NCI-H526 treated with DMSO at 0.1 percent for 48 hours (cell line): Measurements from ENCODE around the gene CNTNAP4.

Experiments
- DNase-seq: peaks from one replicate; lab custom pipeline; 2025; lab: John Stamatoyannopoulos, UW

Gene CNTNAP4

DNA sequence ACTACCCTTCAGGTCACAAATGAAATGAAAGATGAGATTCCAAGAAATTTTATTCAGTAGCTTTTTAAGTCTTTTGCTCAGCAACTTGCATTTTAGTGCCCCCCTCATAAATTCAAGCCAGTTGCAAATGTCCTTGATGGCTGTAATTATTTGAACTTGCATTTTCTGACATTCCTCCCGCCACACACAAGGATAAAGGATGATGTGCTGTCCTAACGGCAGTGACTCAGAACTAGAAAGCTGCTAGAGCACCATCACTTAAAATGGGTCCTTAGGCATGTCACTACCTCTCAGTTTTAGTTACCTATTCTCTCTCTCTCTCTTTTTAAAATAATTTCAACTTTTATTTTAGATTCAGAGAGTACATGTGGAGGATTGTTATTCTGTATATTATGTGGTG lies 306.7 kb downstream of the CNTNAP4 start:
- DNase-seq: no peak

DNA sequence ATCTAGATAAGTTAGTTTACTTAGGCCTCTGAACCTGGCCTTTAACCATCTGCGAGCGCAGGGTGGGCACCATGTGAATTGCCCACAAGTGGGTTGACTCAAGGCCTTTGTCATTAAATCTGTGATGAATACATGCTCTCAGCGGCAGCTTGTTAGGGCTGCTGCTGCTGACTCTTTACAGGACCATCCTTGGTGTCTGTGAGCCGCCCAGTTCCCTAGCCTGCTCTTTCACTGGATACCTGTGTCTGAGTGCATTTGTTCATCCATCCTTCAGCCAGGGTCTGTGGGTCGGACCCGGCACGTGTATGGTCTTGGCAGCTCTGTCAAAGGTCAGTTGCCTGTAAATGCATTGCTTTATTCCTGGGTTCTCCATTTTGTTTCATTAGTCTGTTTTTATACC lies 321.3 kb downstream of the CNTNAP4 start:
- no peak for DNase-seq

- DNase-seq: no peak
Measured at GRCh38 chr16:76607317-76607716, 330.1 kb downstream of the CNTNAP4 start.
